GM18867 (cell line): ENCODE results near the gene GRID1.

Experiments
- ATAC-seq: cut with Tn5 transposase; IDR thresholded peaks from one replicate; pipeline ENCODE4 v1.9.1; 2021; ENCODE audit warnings: mild to moderate bottlenecking, moderate library complexity; ENCODE audit not compliant: unreplicated experiment

The GRID1 gene

DNA sequence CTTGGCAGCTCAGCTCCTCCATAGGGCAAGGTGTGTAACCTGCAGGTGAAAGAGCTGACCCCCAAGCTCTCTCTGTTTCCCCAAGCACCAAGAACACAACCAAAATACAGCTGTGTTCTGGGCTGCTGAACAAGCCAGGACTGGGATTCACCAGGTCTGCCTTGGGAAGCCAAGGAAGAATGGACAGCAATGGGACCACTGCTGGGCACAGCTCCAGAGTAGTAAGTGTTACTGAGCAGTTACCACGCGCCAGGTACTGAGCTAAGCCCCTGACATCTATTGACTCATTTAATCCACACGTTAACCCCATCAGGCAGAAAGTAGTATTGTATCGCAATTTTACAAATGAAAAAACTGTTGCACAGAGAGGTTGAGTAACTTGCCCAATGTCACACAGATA, 168.3 kb downstream of the GRID1 start:
- ATAC-seq = no peak

DNA sequence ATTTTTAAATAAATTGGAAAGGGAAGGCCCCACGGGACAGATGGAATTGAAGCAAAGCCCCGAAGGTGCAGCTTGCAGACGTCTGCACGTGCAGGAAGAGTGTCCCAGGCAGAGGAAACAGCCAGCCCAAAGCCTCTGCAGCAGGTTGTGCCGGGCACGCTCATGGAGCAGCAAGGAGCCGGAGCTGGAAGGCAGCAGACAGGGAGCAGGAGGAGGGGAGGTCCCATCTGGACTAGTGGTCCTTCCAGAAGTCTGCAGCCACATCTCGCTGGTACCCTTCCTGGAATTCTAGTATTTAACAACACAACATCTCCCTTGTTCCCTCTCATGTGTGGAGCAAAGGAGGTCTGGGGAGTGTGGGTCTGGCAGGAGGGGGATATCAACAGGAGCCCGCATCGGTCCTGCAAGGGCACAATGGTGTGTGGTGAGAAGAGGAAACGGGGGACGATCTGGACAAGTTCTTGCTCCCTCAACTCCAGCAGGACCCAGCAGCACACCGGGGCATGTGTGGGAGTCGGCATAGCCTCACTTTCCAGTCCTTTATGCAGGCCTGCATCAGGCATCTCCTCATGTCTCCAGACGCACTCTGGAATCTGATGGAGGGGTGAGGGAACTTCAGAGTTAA, 169.3 kb downstream of the GRID1 start:
- no peak for ATAC-seq

DNA sequence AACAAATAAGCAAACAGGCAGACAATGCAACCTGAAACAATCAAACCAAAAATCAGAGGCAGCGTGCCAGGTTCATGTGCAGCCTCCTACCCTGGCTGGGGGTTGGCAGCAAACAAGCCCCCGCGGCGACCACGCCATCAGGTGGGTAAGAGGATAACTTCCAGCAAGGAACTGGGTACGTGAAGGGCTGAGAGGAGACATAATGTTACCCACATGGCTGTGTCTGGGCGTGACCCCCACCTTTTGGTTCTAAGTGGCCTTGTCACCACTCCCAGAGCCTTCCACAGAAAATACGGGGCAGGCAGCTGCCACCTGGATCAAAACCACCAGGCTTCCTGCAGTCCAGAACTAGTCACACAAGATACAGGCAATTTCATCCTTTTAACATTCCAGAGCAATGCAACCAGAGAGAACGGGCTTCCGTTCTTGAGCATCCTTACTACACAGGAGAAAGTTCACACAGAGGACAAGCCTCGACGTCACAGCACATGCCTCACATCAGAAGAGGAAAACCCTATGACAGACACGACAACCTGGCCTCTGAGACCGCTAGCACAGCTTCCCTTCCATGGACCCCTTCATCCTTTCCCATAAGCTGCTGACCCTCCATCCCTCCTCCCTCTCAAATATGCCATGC, 171.0 kb downstream of the GRID1 start:
- ATAC-seq = no peak

DNA sequence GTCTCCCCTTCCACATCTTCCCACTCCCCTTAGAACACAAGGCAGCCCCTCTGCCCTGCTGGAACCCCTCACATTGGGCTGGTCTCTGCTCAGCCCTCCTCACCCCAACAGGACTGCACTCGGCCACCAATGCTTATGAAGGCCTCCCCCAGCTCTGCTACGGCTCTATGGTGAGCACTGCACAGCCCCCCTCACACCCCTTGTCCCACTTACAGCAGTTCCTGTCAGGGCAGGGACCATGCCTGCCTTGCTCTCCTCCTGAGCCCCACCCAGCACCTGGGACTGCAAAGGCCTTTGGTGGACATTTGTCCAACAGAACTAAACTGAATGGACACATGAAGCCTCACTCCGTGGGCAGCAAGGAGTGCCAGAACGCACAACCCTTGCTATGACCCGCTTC, 171.9 kb downstream of the GRID1 start:
- no peak for ATAC-seq

DNA sequence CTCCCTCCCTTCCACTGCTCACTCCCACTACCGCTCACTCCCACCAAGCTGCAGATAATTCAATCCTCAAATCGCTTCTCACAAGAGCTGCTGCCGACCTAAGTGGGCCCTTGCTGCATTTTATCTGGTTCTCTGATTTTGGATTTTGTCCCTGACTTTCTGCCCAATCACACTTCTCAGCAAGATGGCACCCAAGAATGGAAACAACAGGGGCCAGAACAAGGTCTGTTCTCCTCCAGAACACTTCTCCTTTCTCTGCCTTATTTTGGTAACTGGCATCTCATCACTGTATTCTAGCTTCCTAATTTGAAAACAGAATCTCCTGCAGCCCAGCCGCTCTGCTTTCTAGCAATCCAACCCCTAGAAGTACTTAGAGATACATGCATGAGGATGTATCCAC, 172.8 kb downstream of the GRID1 start:
- ATAC-seq = no peak

DNA sequence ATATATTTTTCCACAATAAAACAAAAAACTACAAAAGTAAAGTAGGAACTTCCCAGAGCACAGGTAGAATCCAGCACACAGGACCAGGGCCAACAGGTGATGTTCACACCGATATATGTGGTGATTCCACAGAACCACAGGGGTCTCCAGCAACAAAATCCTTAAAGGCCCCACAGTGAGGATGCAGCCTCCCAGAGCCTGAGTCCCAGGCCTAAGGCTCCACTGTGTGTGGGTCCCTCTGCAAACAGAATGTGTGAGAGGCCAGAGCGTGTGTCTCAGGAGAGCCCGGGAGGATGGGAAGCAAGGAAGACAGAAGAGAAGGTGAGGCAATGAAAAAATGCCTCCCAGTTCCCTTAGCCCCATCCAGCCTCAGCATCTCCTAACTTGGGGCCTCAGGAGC, 173.9 kb downstream of the GRID1 start:
- ATAC-seq = no peak

DNA sequence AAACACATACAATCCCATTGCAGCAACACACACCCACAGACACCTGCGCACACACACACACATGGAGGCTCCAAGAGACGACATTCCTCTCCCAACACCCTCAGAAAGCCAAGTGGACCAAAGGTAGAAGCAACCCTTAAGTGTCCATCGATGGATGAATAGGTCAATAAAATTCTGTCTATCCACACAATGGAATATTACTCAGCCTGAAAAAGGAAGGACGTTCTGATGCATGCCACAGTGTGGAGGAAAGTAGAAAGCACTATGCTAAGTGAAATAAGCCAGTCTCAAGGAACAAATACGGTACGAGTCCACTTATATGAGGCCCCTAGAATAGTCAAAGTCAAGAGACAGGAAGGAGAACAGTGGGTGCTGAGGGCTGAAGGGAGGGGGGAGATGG, 174.4 kb downstream of the GRID1 start:
- no peak for ATAC-seq

DNA sequence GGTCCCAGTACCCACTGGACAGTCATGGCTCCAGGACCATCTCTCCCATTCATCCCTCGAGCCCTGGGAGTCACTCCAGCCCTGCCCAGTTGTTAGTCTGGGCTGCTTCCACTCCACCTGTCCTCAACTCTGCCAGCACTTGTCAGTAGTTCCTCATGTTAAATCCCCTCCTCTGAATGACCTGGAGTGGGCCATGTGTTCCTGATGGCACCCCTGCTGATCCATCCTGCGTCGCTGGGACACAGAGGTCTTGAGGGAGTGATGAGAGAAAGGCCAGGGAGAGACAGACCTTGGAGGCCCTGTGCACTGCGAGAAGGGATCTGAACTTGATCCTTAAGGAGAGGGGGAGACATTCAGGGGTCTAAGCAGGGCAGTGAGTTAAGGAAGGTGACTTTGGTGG, 174.9 kb downstream of the GRID1 start:
- ATAC-seq = no peak

DNA sequence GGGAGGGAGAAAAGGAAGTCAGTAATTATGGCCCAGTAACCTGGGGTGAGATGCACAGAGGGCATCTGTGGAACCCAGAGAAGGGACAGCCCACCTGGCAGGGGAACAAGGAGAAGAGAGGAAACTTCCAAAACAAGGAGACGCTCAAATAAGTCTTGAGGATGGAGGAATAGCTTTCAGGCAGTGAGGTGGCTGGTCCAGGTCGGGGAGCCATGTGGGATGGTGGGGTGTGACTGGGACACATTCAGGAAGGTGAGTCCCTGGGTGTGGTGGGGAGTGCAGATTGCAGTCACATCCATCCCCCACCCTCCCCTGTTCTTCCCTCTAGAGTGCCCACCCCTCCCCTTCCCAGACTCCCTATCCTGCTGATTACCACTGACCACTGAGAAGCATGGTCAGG, 175.4 kb downstream of the GRID1 start:
- ATAC-seq = no peak

DNA sequence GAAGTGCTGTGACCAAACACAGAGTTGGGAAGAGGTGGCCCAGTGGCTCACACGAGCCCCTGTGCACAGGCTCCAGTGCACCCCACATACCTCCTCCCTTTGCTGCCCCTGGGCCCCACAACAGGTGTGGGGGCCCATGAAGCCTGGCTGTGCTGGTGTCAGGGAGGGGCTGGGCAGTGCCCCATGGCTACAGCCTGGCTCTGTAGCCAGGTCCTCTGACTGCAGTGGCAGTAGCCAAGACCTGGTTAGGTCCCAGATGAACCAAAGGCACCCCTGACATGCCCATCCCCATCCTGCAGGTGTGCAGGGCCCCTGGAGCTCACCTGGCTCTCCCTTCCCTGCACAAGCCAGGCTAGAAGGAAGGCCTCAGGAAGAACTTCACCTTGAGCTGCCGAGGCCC, 176.3 kb downstream of the GRID1 start:
- no peak for ATAC-seq

DNA sequence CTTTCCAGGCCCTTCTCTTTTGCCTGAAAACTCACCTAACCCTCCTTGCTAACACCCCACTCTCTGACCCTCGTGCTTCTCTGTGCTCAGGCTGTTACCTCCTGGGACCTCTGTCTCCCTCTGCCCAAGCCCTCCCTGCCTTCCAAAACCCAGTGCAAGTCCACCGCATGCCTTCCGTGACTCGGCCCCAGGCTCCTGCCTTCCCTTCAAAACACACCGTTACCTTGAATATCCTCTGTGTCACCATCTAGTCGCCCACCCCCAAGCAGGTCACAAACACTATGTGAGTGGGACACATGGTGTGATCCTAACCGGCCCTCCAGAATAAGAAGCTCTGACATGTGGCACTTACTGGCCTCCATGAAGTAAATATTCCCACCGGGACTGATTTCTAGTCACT, 176.7 kb downstream of the GRID1 start:
- ATAC-seq = no peak

DNA sequence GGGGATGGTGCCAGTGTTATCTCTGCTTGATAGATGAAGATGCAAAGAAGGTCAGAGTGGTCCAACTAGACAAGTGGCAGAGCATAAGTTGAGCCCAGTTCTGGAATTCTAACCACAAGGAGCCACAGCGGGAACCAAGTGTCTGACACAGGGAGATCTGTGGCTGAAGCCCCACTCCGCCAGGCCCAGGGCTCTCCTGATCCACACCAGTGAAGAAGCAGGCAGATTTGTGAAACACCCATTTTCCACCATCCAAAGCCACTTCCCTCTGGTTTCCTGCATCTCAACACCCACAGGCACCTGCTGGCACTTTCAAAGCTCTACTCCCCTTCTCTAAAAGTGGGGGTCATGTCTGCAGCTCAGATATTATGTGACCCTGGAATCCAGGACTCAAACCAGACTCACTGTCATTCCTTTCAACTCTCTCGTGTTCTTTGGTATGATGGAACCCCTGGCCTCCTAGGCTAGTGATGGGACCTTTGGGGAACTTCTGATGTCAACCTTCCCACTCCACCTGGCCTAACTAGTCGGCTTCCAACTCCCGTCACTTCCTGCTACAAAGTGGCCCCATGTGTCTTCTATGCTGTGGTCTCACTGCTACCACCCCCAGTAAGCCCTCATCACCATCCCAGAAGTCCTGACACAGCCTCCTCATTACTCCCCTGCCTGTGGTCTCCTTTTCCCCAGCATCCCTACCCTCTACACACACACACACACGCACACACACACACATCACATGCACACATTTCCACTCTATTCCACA, 177.6 kb downstream of the GRID1 start:
- no peak for ATAC-seq

DNA sequence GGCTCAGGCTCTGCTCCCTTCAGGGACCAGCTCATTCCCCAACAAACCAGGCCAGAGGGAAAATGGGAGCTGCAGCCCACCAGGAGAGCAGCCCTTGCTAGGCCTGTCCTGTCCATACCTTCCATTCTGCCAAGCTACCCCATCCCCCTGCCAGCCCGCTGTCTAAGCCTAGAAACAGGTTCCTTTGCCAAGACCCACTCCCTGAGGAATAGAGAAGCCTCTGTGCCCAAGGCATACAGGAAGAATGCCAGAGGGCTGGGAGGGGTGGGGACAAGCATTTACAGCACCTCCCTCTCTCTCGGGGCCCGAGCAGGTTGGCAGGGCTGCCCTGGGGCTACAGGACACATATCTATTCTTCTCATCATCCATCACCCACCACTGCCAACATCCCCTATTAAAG, 178.3 kb downstream of the GRID1 start:
- ATAC-seq = no peak

DNA sequence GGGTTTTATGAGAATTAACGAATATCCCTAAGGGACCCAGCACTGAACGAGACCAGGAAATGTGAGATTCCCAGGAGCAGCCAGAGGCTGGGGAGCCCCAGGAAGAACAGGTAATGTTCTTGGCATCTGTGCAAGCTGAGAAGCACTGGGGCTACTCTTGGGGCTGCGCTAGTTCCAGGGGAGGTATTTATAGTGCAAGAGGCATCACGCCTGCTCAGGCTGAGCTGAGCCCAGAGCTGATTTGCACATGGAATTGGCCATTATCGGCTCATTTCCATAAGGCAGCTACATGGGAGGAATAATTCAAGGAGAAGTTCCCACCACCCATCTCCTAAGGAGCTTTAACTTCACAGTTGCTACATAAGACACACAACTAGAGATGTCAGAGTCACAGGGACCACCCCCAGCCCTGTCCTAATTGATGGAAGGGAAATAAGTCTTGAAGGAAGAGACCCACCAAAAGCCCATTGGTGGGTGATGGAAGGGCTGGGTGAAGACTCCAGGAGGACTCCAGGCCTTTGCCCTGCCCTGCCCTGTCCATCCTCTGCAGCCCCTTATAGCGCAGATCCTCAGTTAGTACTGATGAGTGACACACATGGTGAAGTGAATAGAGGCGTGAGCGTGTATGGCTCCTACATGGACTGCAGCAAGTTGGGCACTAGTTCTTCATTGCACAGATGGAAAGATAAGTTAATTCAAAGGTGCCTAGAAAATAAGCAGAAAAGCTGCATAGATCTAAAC, 178.9 kb downstream of the GRID1 start:
- no peak for ATAC-seq

DNA sequence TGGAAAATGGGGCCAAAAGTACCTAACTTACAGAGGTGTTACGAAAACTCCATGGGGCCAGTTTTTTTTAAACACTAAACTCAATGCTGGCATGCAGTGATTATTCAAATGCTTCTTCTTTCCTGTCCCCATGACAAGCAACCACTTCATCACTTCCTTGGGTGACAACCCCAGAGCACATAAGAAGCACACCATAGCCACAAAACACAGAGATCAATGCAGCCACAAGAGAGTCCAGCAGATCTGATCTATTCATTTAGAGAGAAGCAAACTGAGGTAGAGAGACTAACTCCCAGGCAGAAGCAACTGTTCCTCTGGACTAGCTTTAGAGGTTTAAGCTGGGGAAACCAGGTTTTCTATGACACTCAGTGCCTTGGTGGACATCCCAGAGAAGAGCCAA, 180.0 kb downstream of the GRID1 start:
- ATAC-seq = no peak

DNA sequence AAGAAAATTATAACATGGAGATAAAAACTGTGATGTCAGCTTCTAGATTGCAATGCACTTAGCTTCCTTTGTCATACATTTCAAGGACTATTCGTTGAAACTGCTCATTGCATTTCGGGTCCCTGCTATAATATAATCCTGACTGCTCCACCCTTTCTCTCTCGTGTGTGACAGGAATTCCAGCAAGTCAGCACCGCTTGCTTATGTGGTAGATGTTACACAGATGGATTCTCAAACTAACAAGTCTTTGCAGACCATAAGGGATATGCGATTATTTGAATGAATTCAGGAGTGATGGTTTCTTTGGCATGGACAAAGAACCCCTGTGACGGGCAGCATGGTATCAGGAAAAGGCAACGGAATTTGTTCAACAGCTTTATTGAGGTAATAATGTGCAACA, 184.0 kb downstream of the GRID1 start:
- no peak for ATAC-seq

DNA sequence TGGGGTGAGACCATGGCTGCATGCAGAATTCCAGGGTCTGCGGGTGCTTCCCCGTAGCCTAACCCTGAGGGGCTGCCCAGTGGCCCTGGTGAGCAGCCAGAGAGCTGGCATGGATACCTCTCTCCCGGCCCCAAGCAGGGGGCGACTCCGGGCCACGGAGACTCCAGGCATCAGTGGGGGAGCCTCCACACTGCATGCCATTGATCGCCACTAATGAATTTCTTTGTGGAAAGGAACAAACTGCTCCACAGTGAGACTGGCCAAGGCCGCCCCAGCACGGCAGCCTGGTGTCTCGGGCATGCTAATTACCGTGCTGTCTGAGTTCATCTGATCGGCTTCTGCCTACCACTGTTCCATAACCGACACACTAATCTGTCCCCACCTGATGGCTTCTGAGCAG, 184.4 kb downstream of the GRID1 start:
- ATAC-seq = no peak

DNA sequence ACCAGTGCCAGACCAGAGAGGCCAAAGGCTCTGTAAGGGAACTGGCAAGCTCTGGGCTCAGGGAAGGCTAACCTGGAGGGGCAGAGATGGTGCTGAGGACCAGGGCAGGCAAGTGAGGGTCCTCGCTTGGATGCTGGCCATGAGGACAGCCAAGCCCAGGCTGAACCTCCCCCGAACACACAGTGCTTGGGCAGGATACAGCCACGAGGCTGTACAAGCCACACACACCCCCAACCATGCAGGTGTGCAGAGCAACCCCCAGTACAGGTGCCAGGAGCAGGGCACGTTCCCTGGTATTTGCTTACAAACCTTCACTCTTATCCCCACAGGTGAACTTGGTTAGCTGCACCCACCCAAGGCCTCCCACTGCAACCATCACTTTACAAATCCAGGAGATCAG, 185.7 kb downstream of the GRID1 start:
- no peak for ATAC-seq

DNA sequence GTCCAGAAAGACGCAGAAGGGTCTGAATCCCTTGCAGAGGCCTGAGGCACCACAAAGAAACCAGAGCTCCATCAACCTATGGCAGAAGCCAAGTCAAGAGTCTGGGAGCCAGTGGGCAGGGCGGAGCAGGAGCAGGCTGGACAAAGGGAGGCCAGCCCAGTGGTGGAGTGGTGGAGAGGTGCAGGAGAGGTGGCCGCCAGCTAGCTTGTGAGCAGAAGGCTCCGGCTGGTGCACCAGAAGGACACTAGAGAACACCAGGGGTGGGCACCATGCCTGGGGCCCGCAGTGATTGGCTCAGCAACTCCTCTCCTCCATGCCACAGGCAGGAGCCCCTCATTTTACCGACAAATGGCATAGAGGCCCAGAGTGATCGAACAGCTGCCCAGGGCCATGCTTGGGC, 186.6 kb downstream of the GRID1 start:
- ATAC-seq = no peak

DNA sequence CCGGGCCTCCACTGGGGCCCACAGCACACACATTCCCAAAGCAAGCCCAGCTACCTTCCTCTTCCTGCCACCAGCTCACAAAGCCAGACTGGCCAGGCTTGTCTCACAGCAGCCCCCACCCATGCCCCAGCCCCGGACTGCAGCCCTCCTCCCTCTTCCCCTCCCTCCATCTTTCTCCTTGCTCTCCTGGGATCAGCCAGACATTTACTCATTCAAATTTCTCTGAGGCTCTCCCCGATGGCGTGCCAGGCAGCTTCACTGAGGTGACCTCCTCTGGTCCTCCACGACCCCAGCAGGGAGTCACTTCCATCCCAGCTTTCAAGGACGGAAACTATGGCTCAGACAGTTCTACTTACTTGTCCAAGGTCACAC, 187.5 kb downstream of the GRID1 start:
- ATAC-seq = no peak

DNA sequence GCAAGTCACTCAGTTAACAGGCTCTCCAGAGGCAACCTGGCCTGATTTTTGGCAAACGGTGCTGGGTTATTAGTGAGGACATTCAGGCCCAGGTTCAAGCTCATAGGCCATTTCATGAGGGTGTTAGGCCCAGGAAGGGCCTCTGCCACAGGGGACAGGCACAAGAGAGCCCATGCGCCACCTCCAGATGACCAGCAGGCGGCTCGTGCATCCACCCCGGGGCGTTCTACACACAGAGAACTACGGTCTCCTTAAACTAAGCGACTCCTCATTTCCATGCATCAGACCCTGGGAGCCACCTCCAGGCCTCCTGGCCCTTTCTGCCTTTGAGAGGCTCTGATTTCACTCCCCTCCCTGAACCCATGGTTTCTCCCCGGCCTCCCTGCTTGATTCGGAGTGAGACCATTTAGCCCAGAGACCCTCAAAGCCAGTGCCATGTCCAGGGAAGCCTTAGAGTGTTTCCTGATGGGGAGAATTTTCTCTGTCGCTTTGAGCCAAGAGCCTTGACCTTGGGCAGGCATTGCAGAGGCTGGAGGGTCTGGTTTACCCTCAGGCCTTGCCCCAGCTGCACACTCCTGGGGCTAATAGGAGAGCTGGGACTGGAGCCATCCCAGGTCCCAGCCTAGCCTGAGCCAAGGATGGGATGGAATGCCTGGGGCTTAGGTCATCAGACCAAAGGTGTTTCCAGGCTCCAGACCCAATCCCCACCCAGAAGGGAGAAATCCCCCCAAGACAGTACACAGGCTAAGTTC, 188.0 kb downstream of the GRID1 start:
- no peak for ATAC-seq
